HEK293 (cell line): ENCODE data around the gene SP9.

ENCODE experiments used
- CTCF ChIA-PET: fragments of 350-600 bp; formaldehyde crosslinking; extraction: SDS; loops from one replicate; lab custom pipeline; 2021; ENCODE audit warnings: antibody characterized with exemption; lab: Yijun Ruan, JAX
- POLR2A ChIA-PET: fragments of 300-600 bp; formaldehyde crosslinking; extraction: SDS; loops from one replicate; lab custom pipeline; 2020; ENCODE audit warnings: antibody characterized with exemption, inconsistent platforms; lab: Yijun Ruan, JAX
- H3K27ac ChIP-seq: fragments of 200-500 bp; sonication (Bioruptor generic); 2 replicates; pipeline ENCODE4 v1.5.1; 2014; ENCODE audit warnings: low read depth, low read length, control low read depth, inconsistent platforms; ENCODE audit errors: extremely low read depth
- H3K36me3 ChIP-seq, 2 experiments: fragments of 200-500 bp in 1 of 2; sonication (Bioruptor generic) in 1 of 2; 1 replicate in 1 of 2; 2 replicates in 1 of 2; pipeline ENCODE4 v1.5.1; 2014 to 2017; ENCODE audit warnings: inconsistent platforms in 2 of 2, low read length in 2 of 2; ENCODE audit not compliant: control insufficient read depth in 2 of 2, insufficient read depth in 1 of 2
- H3K4me1 ChIP-seq: fragments of 200-500 bp; sonication (Bioruptor generic); 2 replicates; pipeline ENCODE4 v1.5.1; 2014; ENCODE audit warnings: mild to moderate bottlenecking, low read length, inconsistent platforms; ENCODE audit not compliant: control insufficient read depth, insufficient read depth
- H3K4me3 ChIP-seq: 2 replicates; pipeline ENCODE4 v1.5.1; 2011; ENCODE audit warnings: low read depth, mild to moderate bottlenecking, control low read depth, low read length, moderate library complexity
- H3K9me3 ChIP-seq: fragments of 200-500 bp; sonication (Bioruptor generic); 2 replicates; pipeline ENCODE4 v1.5.1; 2014; ENCODE audit warnings: low read depth, low read length, inconsistent platforms; ENCODE audit not compliant: control insufficient read depth, insufficient read depth
- BCL6B ChIP-seq: fragments of 450-650 bp; formaldehyde crosslinking; IDR thresholded peaks from 2 replicates; pipeline ENCODE4 v1.5.1; 2017; ENCODE audit warnings: missing biosample characterization, missing genetic modification characterization
- GLI2 ChIP-seq: fragments of 450-650 bp; formaldehyde crosslinking; IDR thresholded peaks from 2 replicates; pipeline ENCODE4; 2017; ENCODE audit warnings: missing biosample characterization, missing genetic modification characterization, low read depth, borderline replicate concordance
- RBAK ChIP-seq: fragments of 450-650 bp; formaldehyde crosslinking; IDR thresholded peaks from 2 replicates; pipeline ENCODE4 v1.5.1; 2016; ENCODE audit warnings: missing biosample characterization, missing genetic modification characterization
- SETDB1 ChIP-seq: IDR thresholded peaks from one replicate; pipeline ENCODE4 v1.6.1; 2017; ENCODE audit warnings: mild to moderate bottlenecking, low read length, moderate library complexity, mixed read lengths; ENCODE audit not compliant: insufficient read length
- ZIC2 ChIP-seq: fragments of 450-650 bp; formaldehyde crosslinking; IDR thresholded peaks from 2 replicates; pipeline ENCODE4 v1.5.1; 2016; ENCODE audit warnings: missing biosample characterization, missing genetic modification characterization
- ZNF140 ChIP-seq: fragments of 450-650 bp; formaldehyde crosslinking; IDR thresholded peaks from 2 replicates; pipeline ENCODE4 v1.5.1; 2016; ENCODE audit warnings: missing biosample characterization, missing genetic modification characterization
- ZNF23 ChIP-seq: fragments of 450-650 bp; formaldehyde crosslinking; IDR thresholded peaks from 2 replicates; pipeline ENCODE4 v1.5.1; 2016; ENCODE audit warnings: missing biosample characterization, missing genetic modification characterization, borderline replicate concordance
- ZNF366 ChIP-seq: fragments of 450-650 bp; formaldehyde crosslinking; conservative IDR thresholded peaks from 2 replicates; pipeline ENCODE4 v1.5.1; 2016; ENCODE audit warnings: missing biosample characterization, missing genetic modification characterization
- ZNF433 ChIP-seq: fragments of 450-650 bp; formaldehyde crosslinking; IDR thresholded peaks from 2 replicates; pipeline ENCODE4 v1.5.1; 2016; ENCODE audit warnings: missing biosample characterization, missing genetic modification characterization, low read depth
- ZNF48 ChIP-seq: fragments of 450-650 bp; formaldehyde crosslinking; IDR thresholded peaks from 2 replicates; pipeline ENCODE4 v1.5.1; 2016; ENCODE audit warnings: missing biosample characterization, missing genetic modification characterization
- ZNF544 ChIP-seq: fragments of 450-650 bp; formaldehyde crosslinking; IDR thresholded peaks from 2 replicates; pipeline ENCODE4 v1.5.0; 2017; ENCODE audit warnings: missing biosample characterization, missing genetic modification characterization
- TF ChIP-seq, protein P1 (sequence below): fragments of 450-650 bp; formaldehyde crosslinking; conservative IDR thresholded peaks from 2 replicates; pipeline ENCODE4 v1.5.1; 2016; ENCODE audit warnings: low read depth, missing biosample characterization, missing genetic modification characterization
- TF ChIP-seq, protein P2 (sequence below): fragments of 450-650 bp; formaldehyde crosslinking; IDR thresholded peaks from 2 replicates; pipeline ENCODE4 v1.5.1; 2017; ENCODE audit warnings: missing biosample characterization, missing genetic modification characterization
- TF ChIP-seq, protein P3 (sequence below): fragments of 450-650 bp; formaldehyde crosslinking; IDR thresholded peaks from 2 replicates; pipeline ENCODE4 v1.5.1; 2017; ENCODE audit warnings: missing biosample characterization, mild to moderate bottlenecking, missing genetic modification characterization, moderate library complexity
- TF ChIP-seq, protein P4 (sequence below): fragments of 450-650 bp; formaldehyde crosslinking; IDR thresholded peaks from 2 replicates; pipeline ENCODE4; 2016; ENCODE audit warnings: missing biosample characterization, missing genetic modification characterization

SP9 gene

DNA sequence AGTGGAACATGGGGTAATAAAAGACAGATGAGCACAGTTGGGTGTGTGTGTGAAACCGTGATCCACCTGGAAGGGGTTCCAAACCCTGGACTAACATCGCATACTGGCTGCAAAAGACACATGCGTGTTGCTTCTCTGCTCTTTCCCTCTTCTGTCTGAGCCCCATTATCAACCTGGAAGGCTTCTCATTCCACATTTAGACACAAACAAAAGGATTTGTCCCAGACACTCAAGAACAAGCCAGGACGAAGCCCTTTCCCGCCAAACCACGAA is 7.0 kb upstream of the SP9 start (continued):
- TF ChIP-seq, protein P1, sequence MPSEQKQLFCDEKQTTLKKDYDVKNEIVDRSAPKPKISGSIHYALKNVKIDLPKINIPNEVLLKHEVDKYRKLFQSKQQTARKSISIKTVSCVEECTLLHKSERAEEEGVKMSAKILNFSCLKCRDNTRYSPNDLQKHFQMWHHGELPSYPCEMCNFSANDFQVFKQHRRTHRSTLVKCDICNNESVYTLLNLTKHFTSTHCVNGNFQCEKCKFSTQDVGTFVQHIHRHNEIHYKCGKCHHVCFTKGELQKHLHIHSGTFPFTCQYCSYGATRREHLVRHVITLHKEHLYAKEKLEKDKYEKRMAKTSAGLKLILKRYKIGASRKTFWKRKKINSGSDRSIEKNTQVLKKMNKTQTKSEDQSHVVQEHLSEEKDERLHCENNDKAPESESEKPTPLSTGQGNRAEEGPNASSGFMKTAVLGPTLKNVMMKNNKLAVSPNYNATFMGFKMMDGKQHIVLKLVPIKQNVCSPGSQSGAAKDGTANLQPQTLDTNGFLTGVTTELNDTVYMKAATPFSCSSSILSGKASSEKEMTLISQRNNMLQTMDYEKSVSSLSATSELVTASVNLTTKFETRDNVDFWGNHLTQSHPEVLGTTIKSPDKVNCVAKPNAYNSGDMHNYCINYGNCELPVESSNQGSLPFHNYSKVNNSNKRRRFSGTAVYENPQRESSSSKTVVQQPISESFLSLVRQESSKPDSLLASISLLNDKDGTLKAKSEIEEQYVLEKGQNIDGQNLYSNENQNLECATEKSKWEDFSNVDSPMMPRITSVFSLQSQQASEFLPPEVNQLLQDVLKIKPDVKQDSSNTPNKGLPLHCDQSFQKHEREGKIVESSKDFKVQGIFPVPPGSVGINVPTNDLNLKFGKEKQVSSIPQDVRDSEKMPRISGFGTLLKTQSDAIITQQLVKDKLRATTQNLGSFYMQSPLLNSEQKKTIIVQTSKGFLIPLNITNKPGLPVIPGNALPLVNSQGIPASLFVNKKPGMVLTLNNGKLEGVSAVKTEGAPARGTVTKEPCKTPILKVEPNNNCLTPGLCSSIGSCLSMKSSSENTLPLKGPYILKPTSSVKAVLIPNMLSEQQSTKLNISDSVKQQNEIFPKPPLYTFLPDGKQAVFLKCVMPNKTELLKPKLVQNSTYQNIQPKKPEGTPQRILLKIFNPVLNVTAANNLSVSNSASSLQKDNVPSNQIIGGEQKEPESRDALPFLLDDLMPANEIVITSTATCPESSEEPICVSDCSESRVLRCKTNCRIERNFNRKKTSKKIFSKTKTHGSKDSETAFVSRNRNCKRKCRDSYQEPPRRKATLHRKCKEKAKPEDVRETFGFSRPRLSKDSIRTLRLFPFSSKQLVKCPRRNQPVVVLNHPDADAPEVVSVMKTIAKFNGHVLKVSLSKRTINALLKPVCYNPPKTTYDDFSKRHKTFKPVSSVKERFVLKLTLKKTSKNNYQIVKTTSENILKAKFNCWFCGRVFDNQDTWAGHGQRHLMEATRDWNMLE (tag by site-specific recombination), result no peak
- TF ChIP-seq, protein P2, sequence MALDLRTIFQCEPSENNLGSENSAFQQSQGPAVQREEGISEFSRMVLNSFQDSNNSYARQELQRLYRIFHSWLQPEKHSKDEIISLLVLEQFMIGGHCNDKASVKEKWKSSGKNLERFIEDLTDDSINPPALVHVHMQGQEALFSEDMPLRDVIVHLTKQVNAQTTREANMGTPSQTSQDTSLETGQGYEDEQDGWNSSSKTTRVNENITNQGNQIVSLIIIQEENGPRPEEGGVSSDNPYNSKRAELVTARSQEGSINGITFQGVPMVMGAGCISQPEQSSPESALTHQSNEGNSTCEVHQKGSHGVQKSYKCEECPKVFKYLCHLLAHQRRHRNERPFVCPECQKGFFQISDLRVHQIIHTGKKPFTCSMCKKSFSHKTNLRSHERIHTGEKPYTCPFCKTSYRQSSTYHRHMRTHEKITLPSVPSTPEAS, result no peak
- TF ChIP-seq ZNF23 (tag by site-specific recombination), result no peak

GRCh38 chr2:174328114-174328960 is 6.4 kb upstream of the SP9 start:
- ChIA-PET POLR2A (interaction anchor here (0.7 to 1.0 kb wide), 2 partner anchors 80 to 375 kb away, joined by 3 to 6 read pairs; no protein-coding TSS in a partner anchor), CTCF (no interaction called here)
- H3K36me3 ChIP-seq, result no peaks in the 10 kb centered on the region
- no peak overlapping the region for H3K4me3 ChIP-seq
- H3K4me1 ChIP-seq, result peaks cover 10% of the 10 kb centered on the region
- H3K9me3 ChIP-seq, result no peaks in the 10 kb centered on the region
- TF ChIP-seq RBAK (tag by site-specific recombination) (no peak), ZNF366 (tag by site-specific recombination) (0 out of 2 replicates have a peak, but pooled peaks have one; percentile 12)
- H3K27ac ChIP-seq, result no peak overlapping the region

DNA sequence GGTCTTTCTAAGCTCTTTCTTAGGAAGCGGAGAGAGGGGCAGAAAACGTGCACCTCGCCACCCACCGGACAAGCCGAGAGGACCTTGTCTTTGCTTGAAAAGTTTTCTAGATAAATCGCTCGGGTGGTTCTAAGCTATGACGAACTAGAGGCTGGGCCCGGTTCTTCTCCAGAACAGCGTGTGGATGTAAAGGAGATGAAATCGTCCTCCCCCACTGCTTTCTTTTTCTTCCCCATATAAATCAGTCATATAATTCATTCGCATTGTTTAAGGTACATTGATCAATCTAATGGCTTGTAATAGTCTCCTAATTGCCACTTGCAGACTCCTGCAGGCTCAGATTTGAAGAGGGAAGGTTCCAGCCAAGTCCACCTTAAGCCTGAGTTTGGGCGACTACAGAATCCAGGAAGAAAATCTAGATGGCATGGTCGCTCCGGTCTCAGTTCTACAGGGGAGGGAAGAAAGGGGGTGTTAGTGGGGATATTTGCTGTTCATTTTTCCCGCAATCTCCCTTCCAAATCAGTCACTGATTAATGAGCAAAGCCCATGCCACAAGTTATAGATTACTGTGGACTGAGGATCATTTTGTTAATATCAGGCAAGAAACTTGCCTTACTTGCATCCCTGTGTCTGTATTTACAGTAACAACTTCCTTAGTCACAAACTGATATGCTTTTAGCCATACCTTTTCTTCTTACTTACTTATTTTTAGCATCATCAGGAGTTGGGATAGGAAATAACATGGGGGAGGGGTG is 5.6 kb upstream of the SP9 start:
- Histone ChIP-seq H3K4me3 (no peak overlapping the region), H3K9me3 (no peaks in the 10 kb centered on the region), H3K36me3 (no peaks in the 10 kb centered on the region), H3K4me1 (peaks cover 10% of the 10 kb centered on the region), H3K27ac (no peak overlapping the region)
- TF ChIP-seq ZNF544 (tag by site-specific recombination), result no peak
- TF ChIP-seq ZNF48 (tag by site-specific recombination), result no peak
- no peak for TF ChIP-seq SETDB1
- TF ChIP-seq, protein P3, sequence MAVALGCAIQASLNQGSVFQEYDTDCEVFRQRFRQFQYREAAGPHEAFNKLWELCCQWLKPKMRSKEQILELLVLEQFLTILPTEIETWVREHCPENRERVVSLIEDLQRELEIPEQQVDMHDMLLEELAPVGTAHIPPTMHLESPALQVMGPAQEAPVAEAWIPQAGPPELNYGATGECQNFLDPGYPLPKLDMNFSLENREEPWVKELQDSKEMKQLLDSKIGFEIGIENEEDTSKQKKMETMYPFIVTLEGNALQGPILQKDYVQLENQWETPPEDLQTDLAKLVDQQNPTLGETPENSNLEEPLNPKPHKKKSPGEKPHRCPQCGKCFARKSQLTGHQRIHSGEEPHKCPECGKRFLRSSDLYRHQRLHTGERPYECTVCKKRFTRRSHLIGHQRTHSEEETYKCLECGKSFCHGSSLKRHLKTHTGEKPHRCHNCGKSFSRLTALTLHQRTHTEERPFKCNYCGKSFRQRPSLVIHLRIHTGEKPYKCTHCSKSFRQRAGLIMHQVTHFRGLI (tag by site-specific recombination), result no peak
- no peak for TF ChIP-seq BCL6B
- TF ChIP-seq, protein P4, sequence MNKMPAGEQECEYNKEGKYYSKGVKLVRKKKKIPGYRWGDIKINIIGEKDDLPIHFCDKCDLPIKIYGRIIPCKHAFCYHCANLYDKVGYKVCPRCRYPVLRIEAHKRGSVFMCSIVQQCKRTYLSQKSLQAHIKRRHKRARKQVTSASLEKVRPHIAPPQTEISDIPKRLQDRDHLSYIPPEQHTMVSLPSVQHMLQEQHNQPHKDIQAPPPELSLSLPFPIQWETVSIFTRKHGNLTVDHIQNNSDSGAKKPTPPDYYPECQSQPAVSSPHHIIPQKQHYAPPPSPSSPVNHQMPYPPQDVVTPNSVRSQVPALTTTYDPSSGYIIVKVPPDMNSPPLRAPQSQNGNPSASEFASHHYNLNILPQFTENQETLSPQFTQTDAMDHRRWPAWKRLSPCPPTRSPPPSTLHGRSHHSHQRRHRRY (tag by site-specific recombination), result no peak
- no peak for TF ChIP-seq ZNF433 (tag by site-specific recombination)
- TF ChIP-seq GLI2 (tag by site-specific recombination), result no peak
- TF ChIP-seq ZNF140 (tag by site-specific recombination), result no peak
- no peak for TF ChIP-seq ZIC2 (tag by site-specific recombination)
- CTCF ChIA-PET, result no interaction called here
- POLR2A ChIA-PET, result interaction anchor here (0.7 to 1.0 kb wide), 2 partner anchors 80 to 376 kb away, joined by 3 to 6 read pairs; no protein-coding TSS in a partner anchor
